GM12891 (cell line): ENCODE results near the gene MCAT.

Source experiments
- POLR2A ChIP-seq: IDR thresholded peaks from 2 replicates; pipeline ENCODE4 v1.6.1; 2011; ENCODE audit warnings: low read depth, low read length, control low read depth
- POLR2AphosphoS5 ChIP-seq: IDR thresholded peaks from 2 replicates; pipeline ENCODE4 v1.6.1; 2011; ENCODE audit warnings: low read depth, low read length, control low read depth
- SPI1 ChIP-seq: IDR thresholded peaks from 2 replicates; pipeline ENCODE4 v1.6.1; 2011; ENCODE audit warnings: low read depth, low read length, control low read depth
- TAF1 ChIP-seq: IDR thresholded peaks from 2 replicates; pipeline ENCODE4 v1.6.1; 2011; ENCODE audit warnings: low read depth, low read length, control low read depth

- TF ChIP-seq POLR2AphosphoS5, result no peak
- peak; percentile 62; the same call in 1 of the 2 replicates for TF ChIP-seq POLR2A
- no peak for TF ChIP-seq TAF1
- no peak for TF ChIP-seq SPI1
These were observed 43.3 kb upstream of the MCAT start, which contains the start of gene TTLL12 for GRCh38 chr22:43186272-43187170.
